ENCODE results near the gene NOL6. TPM values are rescaled to one million over a fixed set of nuclear protein-coding genes. Genes with fewer than 3 reads are reported as not detected.
"Not testable (repeated sequence)": the region's sequence is repeated elsewhere in the genome, so short reads cannot be mapped to it uniquely, and the experiment has no call there.

Gene NOL6
- total and polyA plus RNA-seq, 2 of the 8 experiments (the other 6 are each of a cell fraction or from before 2014, with no cell fraction given): 44.0 to 55.0 TPM

DNA sequence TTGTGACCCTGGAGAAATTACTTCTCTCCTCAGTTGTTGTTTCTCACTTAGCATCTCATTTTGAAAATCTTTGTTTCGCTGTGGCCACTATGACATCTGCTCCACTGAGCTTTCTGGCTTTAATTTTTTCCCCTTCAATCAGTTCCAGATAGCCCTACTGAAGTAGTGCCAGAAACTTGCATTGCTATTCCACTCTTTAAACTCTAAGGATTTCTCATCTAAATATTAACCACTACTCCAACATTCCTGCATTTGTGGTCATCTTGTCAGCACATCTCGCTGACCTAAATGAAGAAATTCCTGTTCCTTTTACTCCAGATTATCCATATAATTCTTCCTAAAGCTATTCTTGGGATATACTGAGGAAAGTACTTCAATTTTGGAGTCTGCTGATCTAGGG lies 15.3 kb upstream of the NOL6 start (continued):
- TF ChIP-seq SUZ12 (IDR thresholded peaks at IDR 0.05; ENCODE audit: low read length): no peak

DNA sequence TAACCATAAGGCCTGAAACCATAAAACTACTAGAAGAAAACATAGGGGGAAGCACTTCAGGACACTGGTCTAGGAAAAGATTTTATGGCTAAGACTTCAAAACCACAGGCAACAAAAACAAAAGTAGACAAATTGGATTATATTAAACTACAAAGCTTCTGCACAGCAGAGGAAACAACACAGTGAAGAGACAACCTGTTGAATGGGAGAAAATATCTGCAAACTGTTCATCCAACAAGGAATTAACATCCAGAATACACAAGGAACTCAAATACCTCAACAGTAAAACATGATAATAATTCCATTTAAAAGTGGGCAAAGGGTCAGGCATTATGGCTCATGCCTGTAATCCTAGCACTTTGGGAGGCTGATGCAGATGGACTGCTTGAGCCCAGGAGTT lies 11.6 kb upstream of the NOL6 start:
- H2BK15ac ChIP-seq (ENCODE audit: low read length); H3K9ac ChIP-seq (replicated peaks in 1 of 4; ENCODE audit: extremely low read depth in 1 of 4, low read depth in 3 of 4, low read length in 3 of 4); POLR2A ChIA-PET (ENCODE audit: partially characterized antibody); H3K4ac ChIP-seq (replicated peaks; ENCODE audit: insufficient read length, low read depth, low read length); H4K5ac ChIP-seq (ENCODE audit: insufficient read length, low read depth, low read length); H2BK120ac ChIP-seq (replicated peaks; ENCODE audit: low read depth, low read length); H2AFZ ChIP-seq (ENCODE audit: low read length); H2BK12ac ChIP-seq (ENCODE audit: low read depth, low read length); H4K8ac ChIP-seq (ENCODE audit: extremely low read depth, insufficient read depth, low read length); H3K79me1 ChIP-seq (ENCODE audit: low read depth, low read length); H3K27ac ChIP-seq (ENCODE audit: low read depth, low read length); H3K4me2 ChIP-seq (ENCODE audit: insufficient read depth in 1 of 2, low read depth in 2 of 2, low read length in 2 of 2); DNase-seq (ENCODE audit: low read depth in 1 of 2, low spot score in 2 of 2); H4K91ac ChIP-seq (replicated peaks; ENCODE audit: insufficient read length, low read length); H2BK5ac ChIP-seq (ENCODE audit: low read depth, low read length); H3K14ac ChIP-seq (ENCODE audit: insufficient read length); H3K9me3 ChIP-seq (ENCODE audit: insufficient read depth in 2 of 2, low read depth in 1 of 2, low read length in 1 of 2); H3K23ac ChIP-seq (ENCODE audit: insufficient read length); H2AK5ac ChIP-seq (ENCODE audit: low read depth, low read length); H4K20me1 ChIP-seq (replicated peaks in 1 of 2; ENCODE audit: control insufficient read depth in 1 of 2, insufficient read depth in 2 of 2, low read length in 2 of 2); H3K56ac ChIP-seq (replicated peaks; ENCODE audit: insufficient read length, low read depth, low read length); H3K18ac ChIP-seq (ENCODE audit: extremely low read depth, low read length); H3K36me3 ChIP-seq (ENCODE audit: control insufficient read depth in 2 of 4, insufficient read depth in 4 of 4, low read length in 3 of 4); H2BK20ac ChIP-seq (ENCODE audit: low read length); CTCF ChIA-PET (ENCODE audit: partially characterized antibody); H3K27me3 ChIP-seq (replicated peaks in 1 of 4; ENCODE audit: control insufficient read depth in 3 of 4, extremely low read depth in 1 of 4, insufficient read depth in 3 of 4, low read length in 3 of 4); H3K23me2 ChIP-seq (ENCODE audit: low read depth, low read length); H3K4me1 ChIP-seq (replicated peaks in 1 of 4; ENCODE audit: control insufficient read depth in 3 of 4, insufficient read depth in 4 of 4, low read length in 3 of 4); H3K4me3 ChIP-seq (ENCODE audit: extremely low read depth in 1 of 4, insufficient read depth in 2 of 4, low read depth in 3 of 4, low read length in 4 of 4); FAIRE-seq; H3K79me2 ChIP-seq (ENCODE audit: control insufficient read depth in 1 of 2, insufficient read depth in 2 of 2, low read length in 2 of 2): not testable (repeated sequence)
